H1 (cell line): ENCODE data around the gene NKAIN2.

Experiments
- CBX5 ChIP-seq: fragments of 300-800, 300-1000 bp; sonication (generic); IDR thresholded peaks from 2 replicates; pipeline ENCODE4 v1.7.1; 2016; ENCODE audit warnings: antibody characterized with exemption, low read length, low read depth
- CTCF ChIP-seq, 3 experiments: IDR thresholded peaks; 1 replicate in 2 of 3; 2 replicates in 1 of 3; pipeline versions ENCODE4 v1.5.1 to v1.6.1; 2011; ENCODE audit warnings: low read length in 3 of 3, mild to moderate bottlenecking in 3 of 3, inconsistent platforms in 2 of 3, low read depth in 1 of 3, moderate library complexity in 1 of 3; ENCODE audit not compliant: insufficient read depth in 1 of 3; ENCODE audit errors: control extremely low read depth in 1 of 3
- EGR1 ChIP-seq: IDR thresholded peaks from 2 replicates; pipeline ENCODE4 v1.6.1; 2011; ENCODE audit warnings: low read depth, low read length, borderline replicate concordance
- EZH2 ChIP-seq: fragments of 200-600 bp; sonication (generic); IDR thresholded peaks from 2 replicates; pipeline ENCODE4 v1.7.1; 2012; ENCODE audit warnings: low read depth, mild to moderate bottlenecking, moderate library complexity, low read length, inconsistent platforms; ENCODE audit not compliant: severe bottlenecking
- JUND ChIP-seq: IDR thresholded peaks from 2 replicates; pipeline ENCODE4 v1.6.1; 2011; ENCODE audit warnings: mild to moderate bottlenecking, improper control_type of control experiment, low read length
- POLR2A ChIP-seq, 2 experiments: IDR thresholded peaks; 1 replicate in 1 of 2; 2 replicates in 1 of 2; pipeline ENCODE4 v1.6.1; 2011; ENCODE audit warnings: low read depth in 2 of 2, low read length in 2 of 2, mild to moderate bottlenecking in 2 of 2; ENCODE audit errors: control extremely low read depth in 1 of 2
- POLR2AphosphoS5 ChIP-seq: IDR thresholded peaks from 2 replicates; pipeline ENCODE4 v1.6.1; 2011; ENCODE audit warnings: low read depth, low read length
- RAD21 ChIP-seq, 2 experiments: IDR thresholded peaks in 1 of 2; conservative IDR thresholded peaks in 1 of 2; 2 replicates each; pipeline ENCODE4 v1.6.1; 2011; ENCODE audit warnings: low read depth in 2 of 2, low read length in 2 of 2, improper control_type of control experiment in 1 of 2, inconsistent platforms in 1 of 2, mild to moderate bottlenecking in 1 of 2, moderate library complexity in 1 of 2
- SIRT6 ChIP-seq: IDR thresholded peaks from one replicate; pipeline ENCODE4 v1.7.1; 2012; ENCODE audit warnings: low read length, inconsistent platforms
- SP1 ChIP-seq: IDR thresholded peaks from 2 replicates; pipeline ENCODE4 v1.6.1; 2011; ENCODE audit warnings: low read depth, low read length
- TEAD4 ChIP-seq: IDR thresholded peaks from 2 replicates; pipeline ENCODE4 v1.6.1; 2012; ENCODE audit warnings: low read depth, low read length, inconsistent platforms, mixed read lengths
- ZNF274 ChIP-seq: IDR thresholded peaks from 2 replicates; pipeline ENCODE4 v1.7.0; 2012; ENCODE audit warnings: low read length, borderline replicate concordance; ENCODE audit errors: extremely low read depth

DNA sequence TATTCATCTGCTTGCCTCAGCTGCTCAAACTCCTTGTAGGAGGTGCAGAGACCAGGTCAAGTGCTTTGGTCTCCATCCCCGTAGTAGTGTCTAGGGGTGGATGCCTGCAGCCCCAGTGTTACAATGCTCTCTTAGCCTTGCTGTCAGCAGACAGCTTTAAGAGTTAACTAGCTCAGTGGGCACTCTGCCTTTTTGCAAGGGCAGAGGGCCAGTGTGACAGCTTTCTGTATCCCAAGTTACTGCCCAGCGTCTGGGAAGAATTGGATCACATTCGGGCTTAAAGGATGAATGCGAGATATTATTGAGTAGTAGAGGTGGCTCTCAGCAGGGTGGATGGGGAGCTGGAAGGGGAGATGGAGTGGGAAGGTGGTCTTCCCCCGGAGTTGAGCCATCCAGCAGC, 818.7 kb downstream of the NKAIN2 start:
- TF ChIP-seq RAD21 (IDR thresholded peaks at IDR 0.05 in 1 of 2, conservative IDR thresholded peaks at IDR 0.05 in 1 of 2; ENCODE audit: low read depth in 2 of 2, low read length in 2 of 2) (no peak), CTCF (IDR thresholded peaks at IDR 0.05; ENCODE audit: control extremely low read depth in 1 of 3, insufficient read depth in 1 of 3, low read depth in 1 of 3, low read length in 3 of 3) (no peak), SIRT6 (no peak), ZNF274 (no peak), EZH2 (no peak), CBX5 (no peak), POLR2AphosphoS5 (no peak), EGR1 (no peak), JUND (no peak), TEAD4 (no peak), POLR2A (IDR thresholded peaks at IDR 0.05; ENCODE audit: control extremely low read depth in 1 of 2, low read depth in 2 of 2, low read length in 2 of 2) (no peak), SP1 (no peak)
